Embryonic facial prominence (tissue), 1 donor: ENCODE results near the gene HSF2BP.
"Not testable (repeated sequence)": the region's sequence is repeated elsewhere in the genome, so short reads cannot be mapped to it uniquely, and the experiment has no call there.

Experiments
- DNase-seq: peaks from one replicate; pipeline ENCODE4 v3.0.0-alpha.2; 2016; ENCODE audit errors: extremely low spot score

Gene HSF2BP

GRCh38 chr21:43687566-43688399, 28.5 kb upstream of the HSF2BP start:
- DNase-seq: no peak

- no peak for DNase-seq
Measured at GRCh38 chr21:43686811-43687565, 27.7 kb upstream of the HSF2BP start.

GRCh38 chr21:43684424-43684823, 25.1 kb upstream of the HSF2BP start:
- DNase-seq: no peak

GRCh38 chr21:43681650-43682049, 22.4 kb upstream of the HSF2BP start:
- DNase-seq: no peak

- DNase-seq: not testable (repeated sequence)
Measured at GRCh38 chr21:43680421-43680820, 21.1 kb upstream of the HSF2BP start.

GRCh38 chr21:43679951-43680350, 20.7 kb upstream of the HSF2BP start:
- no peak for DNase-seq

- DNase-seq: no peak
Measured at GRCh38 chr21:43676391-43676790, 17.1 kb upstream of the HSF2BP start.

GRCh38 chr21:43675871-43676270, 16.6 kb upstream of the HSF2BP start:
- no peak for DNase-seq

GRCh38 chr21:43669828-43670605, 10.7 kb upstream of the HSF2BP start:
- no peak for DNase-seq

- no peak for DNase-seq
Measured at GRCh38 chr21:43667191-43667904, 8.1 kb upstream of the HSF2BP start.

- DNase-seq: no peak
Measured at GRCh38 chr21:43665879-43666278, 6.6 kb upstream of the HSF2BP start.

- no peak for DNase-seq
Measured at GRCh38 chr21:43664358-43664757, 5.1 kb upstream of the HSF2BP start.

- no peak for DNase-seq
Measured at GRCh38 chr21:43663033-43663432, 3.7 kb upstream of the HSF2BP start.

- DNase-seq: no peak
Measured at GRCh38 chr21:43662286-43662685, 3.0 kb upstream of the HSF2BP start.

GRCh38 chr21:43658769-43659135, 536 bp downstream of the HSF2BP start:
- DNase-seq: no peak

- DNase-seq: no peak
Measured at GRCh38 chr21:43658088-43658741, 1.1 kb downstream of the HSF2BP start.

GRCh38 chr21:43657355-43658087, 1.8 kb downstream of the HSF2BP start:
- DNase-seq: no peak

- DNase-seq: no peak
Measured at GRCh38 chr21:43654806-43655489, 4.3 kb downstream of the HSF2BP start.

GRCh38 chr21:43653626-43654025, 5.7 kb downstream of the HSF2BP start:
- no peak for DNase-seq

GRCh38 chr21:43652616-43653015, 6.7 kb downstream of the HSF2BP start:
- no peak for DNase-seq
